Measurements from ENCODE around the gene RPL35.
"Not testable (repeated sequence)": the region's sequence is repeated elsewhere in the genome, so short reads cannot be mapped to it uniquely, and the experiment has no call there.

RPL35 gene

DNA sequence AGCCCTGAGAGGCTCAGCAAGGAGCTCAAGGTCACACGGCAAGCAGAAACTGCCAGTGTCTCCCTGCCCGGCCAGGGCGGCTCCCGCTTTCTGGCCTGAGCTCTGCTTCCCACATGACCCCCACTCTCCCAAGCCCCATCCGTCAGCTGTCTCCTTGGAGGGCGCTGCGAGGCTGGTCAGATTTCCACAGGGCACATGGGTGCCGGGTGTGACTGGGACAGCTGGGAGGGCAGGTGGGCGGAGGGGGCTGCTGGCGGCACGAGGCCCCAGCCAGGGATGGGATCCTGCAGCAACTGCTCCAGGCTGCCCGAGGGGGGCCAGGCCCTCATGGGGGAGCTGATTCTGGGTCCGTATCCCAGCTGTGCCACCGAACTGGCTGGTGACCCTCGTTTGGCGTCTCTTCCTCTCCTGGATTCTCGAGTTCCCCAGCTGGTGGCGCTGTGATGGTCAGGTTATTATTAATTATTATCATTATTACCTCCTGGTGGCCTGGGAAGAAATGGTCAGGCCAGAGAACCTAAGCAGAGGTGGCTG, 21.4 kb downstream of the RPL35 start:
- peak; percentile 63 for TF ChIP-seq CTCF (conservative IDR thresholded peaks at IDR 0.05; ENCODE audit: low read depth, low read length)
- DNase-seq (ENCODE audit: low read depth): no peak
- H3K4me3 ChIP-seq (ENCODE audit: low read length): no peak overlapping the region

DNA sequence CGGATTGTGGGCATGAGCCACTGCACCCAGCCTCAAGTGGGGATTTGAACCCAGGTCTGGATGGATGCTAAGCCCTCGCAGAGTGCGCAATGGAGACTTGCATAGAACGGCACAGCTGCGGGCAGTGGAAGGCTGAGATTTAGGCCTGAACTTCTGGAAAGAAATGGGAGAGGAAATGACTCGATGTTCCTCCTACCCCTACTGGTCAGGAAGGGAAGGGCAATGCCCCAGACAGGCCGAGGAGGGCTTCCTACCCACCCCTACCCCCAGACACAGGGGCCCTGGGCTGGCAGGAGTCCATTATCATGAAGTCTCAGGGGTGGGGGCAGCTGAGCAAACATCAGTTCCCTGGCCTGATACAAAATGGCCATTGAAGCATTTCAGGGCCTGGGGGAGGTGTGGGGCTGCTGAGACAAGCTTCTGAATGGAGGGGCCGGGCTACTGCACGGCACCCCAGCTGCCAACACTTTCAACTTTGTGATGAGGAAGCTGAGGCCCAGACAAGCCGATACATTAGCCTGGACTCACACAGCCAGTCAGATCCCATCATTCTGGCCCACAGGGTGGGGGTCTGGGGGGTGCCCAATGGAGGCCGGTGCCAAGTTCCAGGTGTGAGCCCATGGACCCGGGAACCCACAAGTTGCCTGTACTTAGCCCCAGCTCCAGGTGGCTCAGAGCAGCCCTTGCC, 22.0 kb downstream of the RPL35 start:
- peak; percentile 68 for TF ChIP-seq CTCF (conservative IDR thresholded peaks at IDR 0.05; ENCODE audit: low read depth, low read length)
- DNase-seq (ENCODE audit: low read depth): no peak
- no peak overlapping the region for H3K4me3 ChIP-seq (ENCODE audit: low read length)

DNA sequence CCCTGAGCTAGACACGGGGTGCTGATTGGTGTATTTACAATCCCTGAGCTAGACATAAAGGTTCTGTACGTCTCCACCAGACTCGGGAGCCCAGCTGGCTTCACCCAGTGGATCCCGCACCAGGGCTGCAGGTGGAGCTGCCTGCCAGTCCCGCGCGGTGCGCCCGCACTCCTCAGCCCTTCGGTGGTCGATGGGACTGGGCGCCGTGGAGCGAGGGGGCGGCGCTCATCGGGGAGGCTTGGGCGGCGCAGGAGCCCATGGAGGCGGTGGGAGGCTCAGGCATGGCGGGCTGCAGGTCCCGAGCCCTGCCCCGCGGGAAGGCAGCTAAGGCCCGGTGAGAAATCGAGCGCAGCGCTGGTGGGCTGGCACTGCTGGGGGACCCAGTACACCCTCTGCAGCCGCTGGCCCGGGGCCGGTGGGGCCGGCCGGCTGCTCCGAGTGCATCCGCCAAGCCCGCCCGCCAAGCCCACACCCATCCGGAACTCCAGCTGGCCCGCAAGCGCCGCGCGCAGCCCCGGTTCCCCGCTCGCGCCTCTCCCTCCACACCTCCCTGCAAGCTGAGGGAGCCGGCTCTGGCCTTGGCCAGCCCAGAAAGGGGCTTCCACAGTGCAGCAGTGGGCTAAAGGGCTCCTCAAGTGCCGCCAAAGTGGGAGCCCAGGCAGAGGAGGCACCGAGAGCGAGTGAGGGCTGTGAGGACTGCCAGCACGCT, 23.0 kb downstream of the RPL35 start:
- not testable (repeated sequence) for DNase-seq (ENCODE audit: low read depth); H3K4me3 ChIP-seq (ENCODE audit: low read length)

DNA sequence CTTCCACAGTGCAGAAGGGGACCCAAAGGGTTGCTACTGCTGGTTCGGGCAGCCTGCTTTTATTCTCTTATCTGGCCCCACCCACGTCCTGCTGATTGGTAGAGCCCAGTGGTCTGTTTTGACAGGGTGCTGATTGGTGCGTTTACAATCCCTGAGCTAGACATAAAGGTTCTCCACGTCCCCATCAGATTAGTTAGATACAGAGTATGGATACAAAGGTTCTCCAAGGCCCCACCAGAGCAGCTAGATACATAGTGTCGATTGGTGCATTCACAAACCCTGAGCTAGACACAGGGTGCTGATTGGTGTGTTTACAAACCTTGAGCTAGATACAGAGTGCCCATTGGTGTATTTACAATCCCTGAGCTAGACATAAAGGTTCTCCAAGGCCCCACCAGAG, 23.6 kb downstream of the RPL35 start:
- DNase-seq (ENCODE audit: low read depth); H3K4me3 ChIP-seq (ENCODE audit: low read length): not testable (repeated sequence)

GRCh38 chr9:124835026-124835557, 26.7 kb downstream of the RPL35 start:
- H3K4me3 ChIP-seq (ENCODE audit: low read length): no peak overlapping the region
- DNase-seq (ENCODE audit: low read depth): peak; percentile 71
- TF ChIP-seq CTCF (conservative IDR thresholded peaks at IDR 0.05; ENCODE audit: low read depth, low read length): no peak

DNA sequence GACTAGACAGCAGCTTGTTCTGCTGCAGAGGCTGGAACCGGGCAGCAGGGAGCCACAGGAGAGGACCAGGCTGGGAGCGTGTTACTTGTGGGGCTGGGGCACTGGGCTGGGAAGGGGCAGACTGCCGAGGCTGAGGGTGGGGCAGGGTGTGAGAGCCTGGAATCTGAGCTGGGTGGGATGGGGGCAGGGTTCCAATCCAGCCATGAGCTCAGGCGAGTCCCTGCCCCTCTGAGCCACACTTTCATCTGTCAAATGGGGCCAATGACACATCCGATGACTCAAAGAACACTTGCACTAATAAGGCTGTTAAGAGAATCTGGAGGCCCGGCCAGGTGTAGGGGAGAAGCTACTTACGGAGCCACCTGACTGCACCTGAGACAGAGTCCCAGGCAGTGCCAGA, 27.2 kb downstream of the RPL35 start:
- no peak overlapping the region for H3K4me3 ChIP-seq (ENCODE audit: low read length)
- TF ChIP-seq CTCF (conservative IDR thresholded peaks at IDR 0.05; ENCODE audit: low read depth, low read length): no peak
- peak; percentile 58 for DNase-seq (ENCODE audit: low read depth)

- no peak for DNase-seq (ENCODE audit: low read depth)
Observed at GRCh38 chr9:124831642-124832364, 30.0 kb downstream of the RPL35 start.

More at GRCh38 chr9:124831642-124832364, 30.0 kb downstream of the RPL35 start:
- TF ChIP-seq CTCF (conservative IDR thresholded peaks at IDR 0.05; ENCODE audit: low read depth, low read length): no peak
- no peak overlapping the region for H3K4me3 ChIP-seq (ENCODE audit: low read length)

All from retinal pigment epithelial cell (primary cell).